GM23248 (cell line): ENCODE measurements around the gene TARDBP. TPM values are rescaled to one million over a fixed set of nuclear protein-coding genes. Genes with fewer than 3 reads are reported as not detected.

Experiments used
- DNase-seq: peaks from one replicate; pipeline ENCODE4 v3.0.0-alpha.2; 2015
- H2AFZ ChIP-seq: fragments of 200-600 bp; sonication (generic); 2 replicates; pipeline ENCODE4 v1.6.1; 2016; ENCODE audit warnings: antibody characterized with exemption
- H3F3A ChIP-seq: fragments of 200-600 bp; sonication (generic); 2 replicates; pipeline ENCODE4 v1.6.1; 2016; ENCODE audit warnings: mild to moderate bottlenecking, antibody characterized with exemption, mixed run types; ENCODE audit not compliant: insufficient read depth
- H3K27ac ChIP-seq: fragments of 200-600 bp; sonication (generic); 2 replicates; pipeline ENCODE4 v1.5.1; 2016; ENCODE audit warnings: mild to moderate bottlenecking
- H3K27me3 ChIP-seq: fragments of 200-600 bp; sonication (generic); replicated peaks from 2 replicates; pipeline ENCODE4 v1.6.1; 2016; ENCODE audit warnings: mild to moderate bottlenecking; ENCODE audit not compliant: insufficient read depth
- H3K36me3 ChIP-seq: fragments of 200-600 bp; sonication (generic); 2 replicates; pipeline ENCODE4 v1.6.1; 2016; ENCODE audit warnings: low read depth, mild to moderate bottlenecking
- H3K4me1 ChIP-seq: fragments of 200-600 bp; sonication (generic); 2 replicates; pipeline ENCODE4 v1.6.1; 2016; ENCODE audit warnings: mild to moderate bottlenecking; ENCODE audit not compliant: insufficient read depth
- H3K4me2 ChIP-seq: fragments of 200-600 bp; sonication (generic); one replicate; pipeline ENCODE4 v1.6.1; 2016; ENCODE audit warnings: mild to moderate bottlenecking; ENCODE audit not compliant: unreplicated experiment
- H3K4me3 ChIP-seq: fragments of 200-600 bp; sonication (generic); 2 replicates; pipeline ENCODE4 v1.5.1; 2016; ENCODE audit warnings: mild to moderate bottlenecking
- H3K79me2 ChIP-seq: fragments of 200-600 bp; sonication (generic); 2 replicates; pipeline ENCODE4 v1.6.1; 2016; ENCODE audit warnings: mild to moderate bottlenecking; ENCODE audit not compliant: insufficient read depth
- H3K9ac ChIP-seq: fragments of 200-600 bp; sonication (generic); 2 replicates; pipeline ENCODE4 v1.6.1; 2016; ENCODE audit warnings: mild to moderate bottlenecking
- H3K9me2 ChIP-seq: fragments of 200-600 bp; sonication (generic); 2 replicates; pipeline ENCODE4 v1.6.1; 2016; ENCODE audit warnings: mixed run types, mild to moderate bottlenecking, moderate library complexity; ENCODE audit not compliant: insufficient read depth
- H3K9me3 ChIP-seq: fragments of 200-600 bp; sonication (generic); one replicate; pipeline ENCODE4 v1.6.1; 2017; ENCODE audit warnings: low read depth
- H4K20me1 ChIP-seq: fragments of 200-600 bp; sonication (generic); 2 replicates; pipeline ENCODE4 v1.6.0; 2016; ENCODE audit not compliant: insufficient read depth
- EZH2 ChIP-seq: fragments of 200-600 bp; sonication (generic); IDR thresholded peaks from 2 replicates; pipeline ENCODE4 v1.6.1; 2018; ENCODE audit warnings: antibody characterized with exemption, mild to moderate bottlenecking; ENCODE audit not compliant: insufficient read depth, poor library complexity, severe bottlenecking
- EZH2phosphoT487 ChIP-seq: fragments of 200-600 bp; sonication (generic); IDR thresholded peaks from 2 replicates; pipeline ENCODE4 v1.6.1; 2018; ENCODE audit warnings: antibody characterized with exemption, moderate library complexity, mild to moderate bottlenecking, low read depth; ENCODE audit not compliant: insufficient read depth
- WGBS, 2 experiments: methylation state at CpG; one replicate each; pipeline ENCODE4 v1.1.6; 2015 to 2017; ENCODE audit warnings: low lambda C conversion rate in 2 of 2, low coverage in 1 of 2; ENCODE audit errors: missing lambda C conversion rate in 2 of 2; 5-methylcytosine and 5-hydroxymethylcytosine counted together
- in situ Hi-C: fragments of 300-500 bp; cut with MboI; formaldehyde crosslinking; loops from 2 replicates; pipeline ENCODE4 v1.15.0; 2020
- polyA plus RNA-seq: library from polyadenylated mRNA; unstranded; fragments of >200 nt; fragmentation: Nextera tagmentation; extraction: Ambion mirVana; gene quantifications from 2 replicates; pipeline ENCODE4 v1.2.1, GENCODE V29; 2016
- total RNA-seq: library from RNA; depleted of rRNA; stranded (reverse); fragments of >200 nt; shearing (Covaris generic); gene quantifications from 2 replicates; pipeline ENCODE4 v1.2.3, GENCODE V29; 2014

TARDBP gene
- total and polyA plus RNA-seq, 2 experiments from 2014 or later: 36.0 to 128 TPM

DNA sequence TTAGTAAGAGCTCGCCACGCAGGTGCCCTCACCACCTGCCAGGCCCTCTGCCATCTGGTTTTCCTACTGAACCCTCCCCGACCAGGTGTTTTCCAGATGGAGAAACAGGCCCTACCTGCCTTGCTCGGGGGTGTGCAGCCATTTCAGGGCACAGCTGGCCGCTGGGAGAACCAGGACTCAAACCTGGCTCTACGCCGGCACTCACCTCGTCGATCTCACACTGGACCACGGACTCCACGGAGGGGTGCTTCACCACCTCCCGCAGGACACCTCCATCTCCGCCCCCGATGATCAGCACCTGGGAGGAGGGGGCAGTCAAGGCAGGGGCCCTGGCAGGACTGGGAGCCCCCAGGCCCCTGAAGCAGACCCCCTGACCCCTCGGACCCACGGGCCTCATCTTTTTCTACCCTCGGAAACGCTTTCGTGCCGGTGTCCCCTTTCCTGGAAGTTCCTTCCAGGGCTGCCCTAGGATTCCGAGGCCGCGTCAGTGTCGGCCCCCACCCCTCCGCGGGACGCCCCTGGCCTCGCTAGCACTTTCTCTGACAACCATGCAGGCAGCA is 46.2 kb downstream of the TARDBP start:
- Histone ChIP-seq H3K9ac (peak overlapping the region; percentile 89), H3K27me3 (no peaks in the 10 kb centered on the region), H3K9me2 (no peaks in the 10 kb centered on the region), H4K20me1 (no peaks in the 10 kb centered on the region), H3K36me3 (0 out of 2 replicates have a peak, but pooled peaks cover 3% of the 10 kb centered on the region), H3K4me2 (peak overlapping the region; percentile 93), H3K4me1 (peaks cover 14% of the 10 kb centered on the region), H3F3A (peaks cover 25% of the 10 kb centered on the region), H3K4me3 (peak overlapping the region; percentile 85), H3K79me2 (peaks cover 40% of the 10 kb centered on the region), H3K27ac (no peak overlapping the region), H2AFZ (peak overlapping the region; percentile 60), H3K9me3 (no peaks in the 10 kb centered on the region)
- in situ Hi-C loops: no loop called here
- WGBS, 2 experiments: 26 to 29% methylated on average over 18 to 28 of the region's 28 CpGs
- peak; percentile 32 for DNase-seq
- TF ChIP-seq EZH2phosphoT487: no peak
- no peak for TF ChIP-seq EZH2

DNA sequence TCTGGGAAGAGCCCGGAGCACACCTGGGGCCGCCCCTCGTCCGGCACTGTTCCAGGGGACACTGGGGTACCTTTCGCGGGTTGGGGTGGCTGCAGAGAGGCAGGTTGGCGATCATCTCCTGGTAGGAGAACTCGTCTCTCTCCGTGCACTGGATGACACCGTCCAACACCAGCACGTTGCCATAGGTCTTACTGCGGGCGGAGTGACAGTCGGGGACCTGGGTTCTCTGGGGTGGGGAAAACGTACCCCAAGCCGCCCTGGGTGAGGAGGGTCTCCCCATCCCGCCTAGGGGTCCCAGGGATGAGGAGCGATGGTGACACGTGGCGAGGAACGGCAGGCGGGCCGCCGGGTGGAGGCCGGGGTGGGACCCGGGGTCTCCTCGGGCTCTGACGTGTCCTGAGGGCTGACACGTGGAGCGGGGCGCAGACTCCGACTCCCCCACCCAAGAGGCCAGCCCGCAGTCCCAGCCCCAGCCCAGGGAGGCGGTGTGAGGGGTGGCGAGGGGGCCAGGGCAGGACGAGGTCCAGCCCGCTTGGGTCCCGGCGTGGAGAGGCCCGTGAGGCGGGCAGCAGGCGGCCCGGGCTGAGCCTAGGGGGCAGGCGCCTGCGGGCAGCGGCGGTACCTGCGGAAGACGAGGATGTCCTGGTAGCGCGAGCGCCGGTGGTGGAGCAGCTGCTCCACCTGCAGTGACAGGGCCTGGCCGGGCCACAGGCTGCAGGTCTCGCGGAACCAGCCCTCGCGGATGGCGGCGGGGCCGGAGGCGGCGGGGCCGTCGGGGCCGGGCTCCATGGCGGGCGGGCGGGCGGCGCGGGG is 46.9 kb downstream of the TARDBP start:
- H3K36me3 ChIP-seq: peaks cover 3% of the 10 kb centered on the region; the same call in 1 of the 2 replicates
- peak; percentile 54 for DNase-seq
- in situ Hi-C loops: no loop called here
- H3K27me3 ChIP-seq: no peaks in the 10 kb centered on the region
- WGBS, 2 experiments: 1 to 2% methylated on average over 42 to 54 of the region's 72 CpGs
- peak overlapping the region; percentile 60 for H2AFZ ChIP-seq
- TF ChIP-seq EZH2phosphoT487: no peak
- H3F3A ChIP-seq: peaks cover 31% of the 10 kb centered on the region
- H3K9ac ChIP-seq: peak overlapping the region; percentile 89
- H3K4me1 ChIP-seq: peaks cover 14% of the 10 kb centered on the region
- peak overlapping the region; percentile 93 for H3K4me2 ChIP-seq
- H3K9me2 ChIP-seq: no peaks in the 10 kb centered on the region
- peaks cover 40% of the 10 kb centered on the region for H3K79me2 ChIP-seq
- no peaks in the 10 kb centered on the region for H3K9me3 ChIP-seq
- H4K20me1 ChIP-seq: no peaks in the 10 kb centered on the region
- peak overlapping the region; percentile 85 for H3K4me3 ChIP-seq
- peak overlapping the region; percentile 36 for H3K27ac ChIP-seq

DNA sequence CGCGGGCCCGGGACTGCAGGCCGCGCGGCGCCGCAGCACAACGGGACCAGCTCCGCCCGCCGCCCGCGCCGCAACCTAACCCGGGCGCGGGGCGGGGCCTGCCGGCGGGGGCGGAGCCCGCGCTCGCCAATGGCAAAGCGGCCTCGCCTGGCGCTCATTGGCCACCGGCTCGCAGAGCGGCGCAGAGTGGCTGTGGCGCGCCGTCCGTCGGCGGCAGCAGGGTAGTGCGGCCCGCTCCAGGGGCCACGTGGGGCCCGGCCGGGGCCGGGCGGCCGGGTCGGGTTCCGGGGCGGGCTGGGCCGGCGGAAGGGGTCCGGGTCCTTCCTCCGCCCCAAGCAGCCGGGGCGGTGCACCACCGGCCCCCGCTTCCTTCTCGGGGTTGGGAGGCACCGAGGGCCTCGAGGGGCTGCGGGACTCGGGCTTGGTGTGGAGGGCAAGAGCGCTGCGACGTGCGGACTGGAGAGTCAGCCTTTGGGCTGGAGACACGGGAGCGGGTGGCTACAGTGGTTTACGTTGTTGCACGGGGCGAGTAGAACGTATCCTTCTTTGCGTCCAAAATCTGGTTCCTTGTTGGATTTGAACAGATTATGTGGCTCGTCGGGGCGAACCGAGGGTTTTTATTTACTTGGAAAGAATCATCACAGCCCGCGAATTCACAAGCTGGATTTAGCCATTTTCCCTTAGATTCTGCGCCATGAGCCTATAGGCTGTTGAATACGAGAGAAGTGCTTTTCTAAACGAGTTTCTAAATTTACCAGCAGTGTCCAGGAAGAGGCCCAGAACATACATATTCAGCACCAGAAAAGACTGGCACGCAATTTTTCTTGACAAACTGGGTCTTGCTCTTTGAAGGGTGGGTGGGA is 47.7 kb downstream of the TARDBP start, which contains the start of gene SRM:
Gene SRM (minus strand): TSS at position 51 of the 863 bp plus-strand sequence. CDS start 75 bp downstream, outside the sequence.
- Histone ChIP-seq H3K27ac (peak within 1 kb of the TSS; percentile 68), H3K27me3 (no peaks in the 10 kb centered on the region), H3K79me2 (peaks cover 40% of the 10 kb centered on the region), H3K9ac (peak within 1 kb of the TSS; percentile 89), H3F3A (peaks cover 35% of the 10 kb centered on the region), H3K4me2 (peak within 1 kb of the TSS; percentile 93), H4K20me1 (no peaks in the 10 kb centered on the region), H3K9me2 (no peaks in the 10 kb centered on the region), H2AFZ (peak within 1 kb of the TSS; percentile 89), H3K4me3 (peak within 1 kb of the TSS; percentile 85), H3K4me1 (peaks cover 14% of the 10 kb centered on the region), H3K36me3 (peaks cover 8% of the 10 kb centered on the region; the same call in 1 of the 2 replicates), H3K9me3 (no peaks in the 10 kb centered on the region)
- in situ Hi-C loops: no loop called here
- no peak for TF ChIP-seq EZH2phosphoT487
- TF ChIP-seq EZH2: no peak
- DNase-seq: peak; percentile 98
- WGBS, 2 experiments: 1% methylated on average over 42 to 47 of the region's 83 CpGs

DNA sequence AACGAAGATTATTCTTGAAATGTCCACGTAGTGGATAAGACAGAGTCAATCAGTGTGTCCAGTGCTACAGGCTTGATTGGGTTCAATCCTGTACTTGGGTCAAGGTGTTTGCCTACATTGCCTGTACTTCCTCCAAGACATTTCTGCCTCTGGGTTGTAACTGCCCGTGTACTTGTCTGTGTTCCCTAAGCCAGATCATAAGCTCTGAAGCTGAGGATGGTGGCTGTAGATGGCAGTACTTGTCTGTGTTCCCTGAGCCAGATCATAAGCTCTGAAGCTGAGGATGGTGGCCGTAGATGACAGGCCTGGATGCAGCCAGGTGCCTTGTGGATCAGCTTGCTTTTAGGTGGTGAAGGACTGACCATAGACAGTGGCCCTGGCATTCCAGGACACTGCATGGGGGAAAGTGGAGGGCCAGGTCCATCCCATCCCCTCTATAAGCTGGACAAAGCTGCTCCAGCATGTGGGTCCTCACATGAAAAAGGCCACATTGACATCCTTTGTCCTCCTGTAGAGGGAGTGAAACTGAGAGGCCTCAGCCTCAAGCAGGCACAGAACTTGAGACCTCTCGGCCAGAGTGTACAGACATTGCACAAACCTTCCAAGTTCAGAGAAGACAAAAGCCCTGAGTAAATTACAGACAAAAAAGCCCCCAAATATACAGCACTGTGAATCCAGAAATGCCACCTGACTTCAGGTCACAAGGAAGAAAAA is 49.4 kb downstream of the TARDBP start:
- WGBS, 2 experiments: 86 to 92% methylated on average over 5 of the region's 5 CpGs
- Histone ChIP-seq H3K27ac (no peak overlapping the region), H3F3A (peaks cover 30% of the 10 kb centered on the region), H3K4me2 (no peak overlapping the region), H3K4me1 (peaks cover 14% of the 10 kb centered on the region), H3K27me3 (no peaks in the 10 kb centered on the region), H3K9ac (no peak overlapping the region), H3K9me3 (no peaks in the 10 kb centered on the region), H2AFZ (no peak overlapping the region), H3K4me3 (no peak overlapping the region), H3K9me2 (no peaks in the 10 kb centered on the region), H4K20me1 (no peaks in the 10 kb centered on the region), H3K79me2 (peaks cover 40% of the 10 kb centered on the region), H3K36me3 (peaks cover 19% of the 10 kb centered on the region)
- TF ChIP-seq EZH2: no peak
- no peak for TF ChIP-seq EZH2phosphoT487
- in situ Hi-C loops: no loop called here
- DNase-seq: no peak
